ENCODE data around the gene PSAT1.

Gene PSAT1

DNA sequence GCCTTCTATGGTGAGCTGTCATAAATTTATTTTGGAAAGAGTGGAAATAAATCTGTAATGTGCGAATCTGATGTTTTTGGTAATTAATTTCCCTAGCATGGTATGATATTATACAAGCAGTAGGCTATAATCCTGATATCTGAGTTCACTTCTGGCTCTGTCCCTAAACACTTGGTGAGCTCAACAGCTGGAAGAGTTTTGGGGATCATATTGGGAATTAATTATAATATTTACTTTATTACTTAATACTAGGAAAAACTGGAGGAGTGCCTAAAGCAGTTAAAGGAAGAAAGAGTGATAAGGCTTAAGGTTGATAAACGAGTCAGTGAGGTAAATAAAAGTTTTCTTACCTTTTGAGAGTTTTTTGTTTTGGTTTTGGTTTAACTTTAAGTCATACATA, 34.3 kb upstream of the PSAT1 start:
- TF ChIP-seq, protein P1, sequence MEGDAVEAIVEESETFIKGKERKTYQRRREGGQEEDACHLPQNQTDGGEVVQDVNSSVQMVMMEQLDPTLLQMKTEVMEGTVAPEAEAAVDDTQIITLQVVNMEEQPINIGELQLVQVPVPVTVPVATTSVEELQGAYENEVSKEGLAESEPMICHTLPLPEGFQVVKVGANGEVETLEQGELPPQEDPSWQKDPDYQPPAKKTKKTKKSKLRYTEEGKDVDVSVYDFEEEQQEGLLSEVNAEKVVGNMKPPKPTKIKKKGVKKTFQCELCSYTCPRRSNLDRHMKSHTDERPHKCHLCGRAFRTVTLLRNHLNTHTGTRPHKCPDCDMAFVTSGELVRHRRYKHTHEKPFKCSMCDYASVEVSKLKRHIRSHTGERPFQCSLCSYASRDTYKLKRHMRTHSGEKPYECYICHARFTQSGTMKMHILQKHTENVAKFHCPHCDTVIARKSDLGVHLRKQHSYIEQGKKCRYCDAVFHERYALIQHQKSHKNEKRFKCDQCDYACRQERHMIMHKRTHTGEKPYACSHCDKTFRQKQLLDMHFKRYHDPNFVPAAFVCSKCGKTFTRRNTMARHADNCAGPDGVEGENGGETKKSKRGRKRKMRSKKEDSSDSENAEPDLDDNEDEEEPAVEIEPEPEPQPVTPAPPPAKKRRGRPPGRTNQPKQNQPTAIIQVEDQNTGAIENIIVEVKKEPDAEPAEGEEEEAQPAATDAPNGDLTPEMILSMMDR (IDR thresholded peaks at IDR 0.05; ENCODE audit: low read depth, low read length, missing control alignments): no peak
- no peak overlapping the region for H3K4me3 ChIP-seq (ENCODE audit: low read depth, low read length)
- no peak for DNase-seq (ENCODE audit: low read depth)

DNA sequence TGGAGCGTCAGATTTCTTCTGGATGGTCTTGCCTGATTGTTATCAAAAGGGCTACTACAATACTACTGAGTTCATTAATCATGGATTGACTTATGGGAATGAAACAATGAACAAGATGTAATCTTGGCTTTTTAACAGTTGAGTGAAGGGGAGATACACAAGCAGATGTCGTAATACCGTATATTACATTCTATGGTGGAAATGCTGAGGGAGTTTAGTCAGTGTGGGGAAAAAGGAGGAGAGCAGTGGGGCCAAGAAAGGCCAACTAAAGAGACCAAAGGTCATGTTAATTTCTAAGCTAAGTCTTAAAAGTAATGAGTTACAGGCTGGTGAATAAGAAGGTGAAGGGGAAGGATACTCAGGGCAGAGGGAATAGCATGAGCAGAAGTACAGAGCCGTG, 29.0 kb upstream of the PSAT1 start:
- TF ChIP-seq, protein P1 (IDR thresholded peaks at IDR 0.05; ENCODE audit: low read depth, low read length, missing control alignments): no peak
- H3K4me3 ChIP-seq (ENCODE audit: low read depth, low read length): no peak overlapping the region
- DNase-seq (ENCODE audit: low read depth): no peak

DNA sequence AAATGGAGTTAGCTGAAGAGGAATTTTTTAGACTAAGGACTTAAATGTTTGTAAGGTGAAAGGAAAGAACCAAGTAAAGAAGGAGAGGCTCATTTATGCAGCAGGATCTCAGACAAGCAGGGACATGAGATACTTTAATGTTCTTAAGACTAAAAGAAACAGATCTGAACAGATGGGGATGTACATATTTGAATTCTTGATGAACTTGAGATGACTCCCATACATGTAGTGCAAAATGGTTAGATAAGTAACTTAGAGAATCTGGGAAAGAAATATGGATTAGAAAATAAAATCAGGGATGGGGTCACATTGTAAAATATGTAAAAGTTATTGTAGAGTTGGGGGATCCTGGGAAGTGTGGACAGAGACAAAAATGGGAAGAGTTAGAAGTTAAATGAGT, 27.1 kb upstream of the PSAT1 start:
- TF ChIP-seq, protein P1 (IDR thresholded peaks at IDR 0.05; ENCODE audit: low read depth, low read length, missing control alignments): no peak
- H3K4me3 ChIP-seq (ENCODE audit: low read depth, low read length): no peak overlapping the region
- no peak for DNase-seq (ENCODE audit: low read depth)

DNA sequence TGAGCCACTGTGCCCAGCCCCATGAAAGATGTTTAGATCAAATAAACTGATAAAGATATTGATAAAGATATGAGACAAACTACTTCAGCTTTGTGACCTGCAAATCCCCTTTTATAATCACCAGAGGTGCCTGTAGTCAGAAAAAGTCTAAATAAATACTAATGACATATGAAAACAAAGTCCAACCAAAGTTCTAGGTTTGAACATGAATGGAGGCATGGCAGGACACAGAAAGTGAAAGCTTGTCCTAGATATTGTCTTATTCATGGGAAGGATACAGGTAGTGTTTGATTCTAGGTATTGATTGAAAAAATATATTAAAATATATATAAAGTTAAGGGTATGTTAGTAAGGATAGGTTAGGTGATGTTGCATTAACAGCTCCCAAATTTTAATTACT, 24.6 kb upstream of the PSAT1 start:
- no peak for DNase-seq (ENCODE audit: low read depth)
- H3K4me3 ChIP-seq (ENCODE audit: low read depth, low read length): no peak overlapping the region
- TF ChIP-seq, protein P1 (IDR thresholded peaks at IDR 0.05; ENCODE audit: low read depth, low read length, missing control alignments): no peak

DNA sequence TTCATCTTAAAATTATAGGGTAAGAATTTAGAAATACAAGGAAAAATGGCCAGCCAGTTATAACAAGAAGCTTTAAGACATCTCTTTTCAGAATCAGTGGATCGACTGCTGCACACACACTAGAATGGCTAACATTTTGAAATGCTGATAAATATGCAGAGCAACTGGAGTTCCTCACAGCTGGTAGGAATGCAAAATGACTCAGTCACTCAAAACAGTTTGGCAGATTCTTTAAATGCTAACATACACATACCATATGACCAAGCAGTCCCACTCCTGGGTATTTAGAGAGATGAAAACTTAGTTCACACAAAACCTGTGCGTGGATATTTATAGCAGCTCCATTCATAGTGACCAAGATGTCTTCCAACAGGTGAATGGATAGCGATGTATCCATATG, 23.2 kb upstream of the PSAT1 start:
- no peak for DNase-seq (ENCODE audit: low read depth)
- no peak overlapping the region for H3K4me3 ChIP-seq (ENCODE audit: low read depth, low read length)
- TF ChIP-seq, protein P1 (IDR thresholded peaks at IDR 0.05; ENCODE audit: low read depth, low read length, missing control alignments): no peak

DNA sequence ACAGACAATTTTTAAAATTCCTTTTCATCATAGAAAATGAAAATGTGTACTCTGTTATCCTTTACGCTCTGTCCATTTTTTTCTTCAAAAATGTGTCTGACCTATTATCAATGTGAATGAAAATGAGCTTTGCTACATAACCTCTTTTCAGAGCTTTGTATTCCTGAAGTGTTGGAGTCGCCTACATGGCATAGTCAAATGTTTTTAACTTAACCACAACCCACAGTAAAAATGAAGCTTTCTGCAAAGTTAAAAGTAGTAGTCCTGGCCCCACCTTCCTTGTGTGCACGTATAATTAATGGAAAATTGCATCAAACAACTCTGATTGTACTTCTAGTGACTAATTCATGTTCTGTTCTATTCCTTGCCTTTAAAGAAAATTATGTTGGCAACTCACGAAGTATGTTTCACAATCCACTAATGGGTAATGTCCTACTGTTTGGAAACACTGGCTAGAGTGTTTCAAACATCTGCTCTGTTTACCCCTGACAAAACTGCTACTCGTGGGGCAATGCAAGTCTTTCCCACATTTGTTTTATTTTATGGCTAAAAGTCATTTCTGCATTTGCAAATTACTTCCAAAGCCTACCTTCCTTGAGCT, 18.6 kb upstream of the PSAT1 start:
- TF ChIP-seq, protein P1 (IDR thresholded peaks at IDR 0.05; ENCODE audit: low read depth, low read length, missing control alignments): no peak
- DNase-seq (ENCODE audit: low read depth): no peak
- H3K4me3 ChIP-seq (ENCODE audit: low read depth, low read length): no peak overlapping the region

DNA sequence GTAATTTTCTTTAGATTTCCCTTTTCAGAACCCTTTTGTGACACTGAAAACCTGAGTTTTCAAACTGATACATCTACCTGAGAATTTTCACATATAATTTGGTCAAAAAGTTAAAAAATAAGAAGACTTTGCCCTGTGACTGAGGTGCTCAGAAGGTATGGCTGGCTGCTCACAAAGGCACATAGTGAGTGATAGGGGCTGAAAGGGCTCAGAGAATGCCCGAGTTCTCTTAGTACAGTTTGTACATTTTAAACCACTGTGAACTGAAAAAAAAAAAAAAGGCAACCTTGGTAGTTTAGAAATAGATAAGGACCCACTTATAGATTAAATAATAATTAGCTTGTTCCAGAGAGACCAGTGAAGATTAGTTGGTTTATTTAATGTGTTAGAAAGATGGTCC, 18.1 kb upstream of the PSAT1 start:
- H3K4me3 ChIP-seq (ENCODE audit: low read depth, low read length): no peak overlapping the region
- TF ChIP-seq, protein P1 (IDR thresholded peaks at IDR 0.05; ENCODE audit: low read depth, low read length, missing control alignments): no peak
- no peak for DNase-seq (ENCODE audit: low read depth)
